PC-9 (cell line): ENCODE data around the gene TTBK2.
"Not testable (repeated sequence)": the region's sequence is repeated elsewhere in the genome, so short reads cannot be mapped to it uniquely, and the experiment has no call there.

ENCODE experiments used
- EZH2 ChIP-seq: fragments of 200-600 bp; sonication (generic); IDR thresholded peaks from 2 replicates; pipeline ENCODE4 v1.8.0; 2017; ENCODE audit warnings: antibody characterized with exemption, low read depth
- TF ChIP-seq, protein P1 (sequence below): fragments of 200-600 bp; sonication (generic); conservative IDR thresholded peaks from 2 replicates; pipeline ENCODE4 v1.6.1; 2017; ENCODE audit warnings: mixed run types, antibody characterized with exemption, mild to moderate bottlenecking, moderate library complexity

DNA sequence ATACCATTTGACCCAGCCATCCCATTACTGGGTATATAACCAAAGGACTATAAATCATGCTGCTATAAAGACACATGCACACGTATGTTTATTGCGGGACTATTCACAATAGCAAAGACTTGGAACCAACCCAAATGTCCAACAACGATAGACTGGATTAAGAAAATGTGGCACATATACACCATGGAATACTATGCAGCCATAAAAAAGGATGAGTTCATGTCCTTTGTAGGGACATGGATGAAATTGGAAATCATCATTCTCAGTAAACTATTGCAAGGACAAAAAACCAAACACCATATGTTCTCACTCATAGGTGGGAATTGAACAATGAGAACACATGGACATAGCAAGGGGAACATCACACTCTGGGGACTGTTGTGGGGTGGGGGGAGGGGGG is 28.3 kb upstream of the TTBK2 start:
- TF ChIP-seq, protein P1, sequence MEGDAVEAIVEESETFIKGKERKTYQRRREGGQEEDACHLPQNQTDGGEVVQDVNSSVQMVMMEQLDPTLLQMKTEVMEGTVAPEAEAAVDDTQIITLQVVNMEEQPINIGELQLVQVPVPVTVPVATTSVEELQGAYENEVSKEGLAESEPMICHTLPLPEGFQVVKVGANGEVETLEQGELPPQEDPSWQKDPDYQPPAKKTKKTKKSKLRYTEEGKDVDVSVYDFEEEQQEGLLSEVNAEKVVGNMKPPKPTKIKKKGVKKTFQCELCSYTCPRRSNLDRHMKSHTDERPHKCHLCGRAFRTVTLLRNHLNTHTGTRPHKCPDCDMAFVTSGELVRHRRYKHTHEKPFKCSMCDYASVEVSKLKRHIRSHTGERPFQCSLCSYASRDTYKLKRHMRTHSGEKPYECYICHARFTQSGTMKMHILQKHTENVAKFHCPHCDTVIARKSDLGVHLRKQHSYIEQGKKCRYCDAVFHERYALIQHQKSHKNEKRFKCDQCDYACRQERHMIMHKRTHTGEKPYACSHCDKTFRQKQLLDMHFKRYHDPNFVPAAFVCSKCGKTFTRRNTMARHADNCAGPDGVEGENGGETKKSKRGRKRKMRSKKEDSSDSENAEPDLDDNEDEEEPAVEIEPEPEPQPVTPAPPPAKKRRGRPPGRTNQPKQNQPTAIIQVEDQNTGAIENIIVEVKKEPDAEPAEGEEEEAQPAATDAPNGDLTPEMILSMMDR = not testable (repeated sequence)
- not testable (repeated sequence) for TF ChIP-seq EZH2
